Measurements from ENCODE around the gene ZMYND8. TPM values are rescaled to one million over a fixed set of nuclear protein-coding genes. Genes with fewer than 3 reads are reported as not detected.

ZMYND8 gene
- total RNA-seq, 1 experiment from 2014 or later: 107 TPM

- TF ChIP-seq CTCF (conservative IDR thresholded peaks at IDR 0.05) (no peak), EZH2 (IDR thresholded peaks at IDR 0.05; ENCODE audit: low read depth) (no peak)
- no peak overlapping the region for H2AFZ ChIP-seq
- intact Hi-C loops (cut with micrococcal nuclease; ENCODE audit: unreplicated experiment): loop anchor here (5.0 to 10.0 kb wide), 2 partner anchors 441 to 1102 kb away; no protein-coding TSS in a partner anchor
- H3F3A ChIP-seq (ENCODE audit: insufficient read depth, low read depth): peaks cover 6% of the 10 kb centered on the region; the same call in 1 of the 2 replicates
- POLR2A ChIA-PET (ENCODE audit: unreplicated experiment): interaction anchor here (0.6 to 0.7 kb wide), 2 partner anchors 109 to 188 kb away, joined by 3 read pairs; no protein-coding TSS in a partner anchor
- CTCF ChIA-PET: no interaction called here
- H3K9me2 ChIP-seq (ENCODE audit: insufficient read depth): no peaks in the 10 kb centered on the region
- H3K9me3 ChIP-seq (ENCODE audit: insufficient read depth, low read depth): peaks cover 7% of the 10 kb centered on the region
- DNase-seq: no peak
- H3K4me1 ChIP-seq (replicated peaks; ENCODE audit: insufficient read depth): peaks cover 11% of the 10 kb centered on the region; the same call in 1 of the 2 replicates
- no peak overlapping the region for H3K27ac ChIP-seq
- H3K4me3 ChIP-seq: no peak overlapping the region
- H3K27me3 ChIP-seq (ENCODE audit: insufficient read depth, low read depth): no peaks in the 10 kb centered on the region
- no peaks in the 10 kb centered on the region for H3K36me3 ChIP-seq (ENCODE audit: low read depth)
- no peaks in the 10 kb centered on the region for H3K79me2 ChIP-seq (ENCODE audit: low read depth)
- no TSS peak for BruUV-seq (replicated peaks)
- no peak overlapping the region for H3K4me2 ChIP-seq
- H4K20me1 ChIP-seq (ENCODE audit: insufficient read depth): no peaks in the 10 kb centered on the region
These were observed 160.9 kb downstream of the ZMYND8 start for GRCh38 chr20:47195573-47195972.

GRCh38 chr20:47191956-47192355 lies 164.5 kb downstream of the ZMYND8 start:
- Histone ChIP-seq H3K9me2 (ENCODE audit: insufficient read depth) (no peaks in the 10 kb centered on the region), H3K4me2 (no peak overlapping the region), H3K4me3 (no peak overlapping the region), H3F3A (ENCODE audit: insufficient read depth, low read depth) (peaks cover 8% of the 10 kb centered on the region; the same call in 1 of the 2 replicates), H3K79me2 (ENCODE audit: low read depth) (no peaks in the 10 kb centered on the region), H3K36me3 (ENCODE audit: low read depth) (no peaks in the 10 kb centered on the region), H3K9me3 (ENCODE audit: insufficient read depth, low read depth) (peaks cover 12% of the 10 kb centered on the region), H4K20me1 (ENCODE audit: insufficient read depth) (no peaks in the 10 kb centered on the region), H3K27ac (no peak overlapping the region), H3K4me1 (replicated peaks; ENCODE audit: insufficient read depth) (peaks cover 8% of the 10 kb centered on the region; the same call in 1 of the 2 replicates), H2AFZ (no peak overlapping the region), H3K27me3 (ENCODE audit: insufficient read depth, low read depth) (peaks cover 3% of the 10 kb centered on the region; the same call in 1 of the 2 replicates)
- ChIA-PET CTCF (no interaction called here), POLR2A (ENCODE audit: unreplicated experiment) (no interaction called here)
- no TSS peak for BruUV-seq (replicated peaks)
- DNase-seq: no peak
- intact Hi-C loops (cut with micrococcal nuclease; ENCODE audit: unreplicated experiment): loop anchor here (10.0 kb wide), 1 partner anchor 437 kb away; no protein-coding TSS in a partner anchor
- TF ChIP-seq CTCF (conservative IDR thresholded peaks at IDR 0.05) (no peak), EZH2 (IDR thresholded peaks at IDR 0.05; ENCODE audit: low read depth) (no peak)

- H3K9me2 ChIP-seq (ENCODE audit: insufficient read depth): no peaks in the 10 kb centered on the region
- no peak overlapping the region for H3K27ac ChIP-seq
- intact Hi-C loops (cut with micrococcal nuclease; ENCODE audit: unreplicated experiment): loop anchor here (10.0 kb wide), 1 partner anchor 436 kb away; no protein-coding TSS in a partner anchor
- peak in 1 of 2 experiments; percentile 79 for DNase-seq
- peaks cover 4% of the 10 kb centered on the region; the same call in 1 of the 2 replicates for H3K4me1 ChIP-seq (replicated peaks; ENCODE audit: insufficient read depth)
- POLR2A ChIA-PET (ENCODE audit: unreplicated experiment): no interaction called here
- TF ChIP-seq CTCF (conservative IDR thresholded peaks at IDR 0.05) (no peak), EZH2 (IDR thresholded peaks at IDR 0.05; ENCODE audit: low read depth) (no peak)
- H3K4me3 ChIP-seq: no peak overlapping the region
- no peaks in the 10 kb centered on the region for H3K36me3 ChIP-seq (ENCODE audit: low read depth)
- no TSS peak for BruUV-seq (replicated peaks)
- no peak overlapping the region for H3K4me2 ChIP-seq
- CTCF ChIA-PET: no interaction called here
- H2AFZ ChIP-seq: no peak overlapping the region
- H3F3A ChIP-seq (ENCODE audit: insufficient read depth, low read depth): peaks cover 8% of the 10 kb centered on the region; the same call in 1 of the 2 replicates
- peaks cover 12% of the 10 kb centered on the region for H3K9me3 ChIP-seq (ENCODE audit: insufficient read depth, low read depth)
- no peaks in the 10 kb centered on the region for H4K20me1 ChIP-seq (ENCODE audit: insufficient read depth)
- peaks cover 3% of the 10 kb centered on the region; the same call in 1 of the 2 replicates for H3K27me3 ChIP-seq (ENCODE audit: insufficient read depth, low read depth)
- no peaks in the 10 kb centered on the region for H3K79me2 ChIP-seq (ENCODE audit: low read depth)
These were observed 165.3 kb downstream of the ZMYND8 start for GRCh38 chr20:47191074-47191673.
